C4-2B (cell line): ENCODE measurements around the gene ELF1.

Experiments used
- ZFX ChIP-seq: fragments of 450-650 bp; IDR thresholded peaks from 2 replicates; pipeline ENCODE4 v1.6.1; 2017
- TF ChIP-seq, protein P1 (sequence below): fragments of 450-650 bp; conservative IDR thresholded peaks from 2 replicates; pipeline ENCODE4 v1.5.1; 2017; ENCODE audit warnings: mild to moderate bottlenecking

DNA sequence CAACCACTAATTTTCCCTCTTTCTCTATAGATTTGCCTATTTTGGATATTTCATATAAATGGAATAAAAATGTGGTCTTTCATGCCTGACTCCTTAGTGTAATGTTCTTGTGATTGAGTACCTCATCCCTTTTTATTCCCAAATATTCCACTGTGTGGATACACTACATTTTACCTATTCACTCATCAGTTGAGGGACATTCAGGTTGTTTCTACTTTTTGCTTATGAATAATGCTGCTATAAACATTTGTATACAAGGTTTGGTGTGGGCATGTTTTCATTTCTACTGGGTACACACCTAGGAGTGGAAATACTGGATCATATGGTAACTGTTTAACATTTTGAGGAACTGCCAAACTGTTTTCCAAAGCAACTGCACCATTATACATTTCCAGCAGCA is 37.1 kb upstream of the ELF1 start:
- TF ChIP-seq, protein P1, sequence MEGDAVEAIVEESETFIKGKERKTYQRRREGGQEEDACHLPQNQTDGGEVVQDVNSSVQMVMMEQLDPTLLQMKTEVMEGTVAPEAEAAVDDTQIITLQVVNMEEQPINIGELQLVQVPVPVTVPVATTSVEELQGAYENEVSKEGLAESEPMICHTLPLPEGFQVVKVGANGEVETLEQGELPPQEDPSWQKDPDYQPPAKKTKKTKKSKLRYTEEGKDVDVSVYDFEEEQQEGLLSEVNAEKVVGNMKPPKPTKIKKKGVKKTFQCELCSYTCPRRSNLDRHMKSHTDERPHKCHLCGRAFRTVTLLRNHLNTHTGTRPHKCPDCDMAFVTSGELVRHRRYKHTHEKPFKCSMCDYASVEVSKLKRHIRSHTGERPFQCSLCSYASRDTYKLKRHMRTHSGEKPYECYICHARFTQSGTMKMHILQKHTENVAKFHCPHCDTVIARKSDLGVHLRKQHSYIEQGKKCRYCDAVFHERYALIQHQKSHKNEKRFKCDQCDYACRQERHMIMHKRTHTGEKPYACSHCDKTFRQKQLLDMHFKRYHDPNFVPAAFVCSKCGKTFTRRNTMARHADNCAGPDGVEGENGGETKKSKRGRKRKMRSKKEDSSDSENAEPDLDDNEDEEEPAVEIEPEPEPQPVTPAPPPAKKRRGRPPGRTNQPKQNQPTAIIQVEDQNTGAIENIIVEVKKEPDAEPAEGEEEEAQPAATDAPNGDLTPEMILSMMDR, result no peak
- TF ChIP-seq ZFX, result no peak
